Neural cell (in vitro differentiated cells): Measurements from ENCODE around the gene PKHD1. TPM values are rescaled to one million over a fixed set of nuclear protein-coding genes. Genes with fewer than 3 reads are reported as not detected.

ENCODE experiments used
- H2AFZ ChIP-seq: fragments of 200-600, 300-800 bp; sonication (generic), shearing (Covaris generic); 2 replicates; pipeline ENCODE4 v1.6.0; 2014; ENCODE audit warnings: low read depth, mild to moderate bottlenecking, antibody characterized with exemption, low read length, moderate library complexity
- H3F3A ChIP-seq: fragments of 200-600 bp; shearing (Covaris generic); 2 replicates; pipeline ENCODE4 v1.6.1; 2016; ENCODE audit warnings: mild to moderate bottlenecking, moderate library complexity, mixed read lengths, antibody characterized with exemption, low read length; ENCODE audit not compliant: insufficient read depth, poor library complexity, severe bottlenecking
- H3K27ac ChIP-seq: fragments of 200-600, 300-800 bp; sonication (generic), shearing (Covaris generic); 2 replicates; pipeline ENCODE4 v1.5.1; 2014; ENCODE audit warnings: mild to moderate bottlenecking, low read length, moderate library complexity
- H3K27me3 ChIP-seq: fragments of 300-800, 200-600 bp; sonication (generic), shearing (Covaris generic); 2 replicates; pipeline ENCODE4 v1.6.0; 2014; ENCODE audit warnings: mild to moderate bottlenecking, low read depth, low read length, moderate library complexity; ENCODE audit not compliant: insufficient read depth
- H3K36me3 ChIP-seq: fragments of 300-800, 200-600 bp; sonication (generic), shearing (Covaris generic); 2 replicates; pipeline ENCODE4 v1.5.1; 2014; ENCODE audit warnings: mild to moderate bottlenecking, antibody characterized with exemption, low read length, moderate library complexity; ENCODE audit not compliant: insufficient read depth
- H3K4me2 ChIP-seq: fragments of 300-800, 200-600 bp; sonication (generic), shearing (Covaris generic); 2 replicates; pipeline ENCODE4 v1.6.0; 2014; ENCODE audit warnings: mild to moderate bottlenecking, low read length
- H3K4me3 ChIP-seq: fragments of 300-800, 200-600 bp; sonication (generic), shearing (Covaris generic); 2 replicates; pipeline ENCODE4 v1.5.1; 2014; ENCODE audit warnings: mild to moderate bottlenecking, low read length, moderate library complexity
- H3K79me2 ChIP-seq: fragments of 200-600 bp; shearing (Covaris generic); replicated peaks from 2 replicates; pipeline ENCODE4 v1.6.0; 2014; ENCODE audit warnings: mild to moderate bottlenecking, low read length, moderate library complexity; ENCODE audit not compliant: insufficient read depth
- H3K9ac ChIP-seq: fragments of 300-800, 200-600 bp; sonication (generic), shearing (Covaris generic); 2 replicates; pipeline ENCODE4 v1.6.1; 2016; ENCODE audit warnings: mild to moderate bottlenecking, low read length, mixed read lengths
- H3K9me2 ChIP-seq: fragments of 200-600 bp; shearing (Covaris generic); 2 replicates; pipeline ENCODE4 v1.6.1; 2016; ENCODE audit warnings: mild to moderate bottlenecking, low read length, mixed read lengths; ENCODE audit not compliant: insufficient read depth
- H3K9me3 ChIP-seq: fragments of 200-600, 300-800 bp; sonication (generic), shearing (Covaris generic); 2 replicates; pipeline ENCODE4 v1.6.1; 2016; ENCODE audit warnings: mild to moderate bottlenecking, mixed run types, low read length, moderate library complexity, mixed read lengths
- H4K20me1 ChIP-seq: fragments of 200-600 bp; shearing (Covaris generic); 2 replicates; pipeline ENCODE4 v1.6.1; 2016; ENCODE audit warnings: mild to moderate bottlenecking, mixed run types; ENCODE audit not compliant: insufficient read depth
- CTCF ChIP-seq: fragments of 450-650 bp; IDR thresholded peaks from 2 replicates; pipeline ENCODE4 v1.5.1; 2014; ENCODE audit warnings: antibody characterized with exemption, mild to moderate bottlenecking, moderate library complexity; ENCODE audit not compliant: poor library complexity, severe bottlenecking
- EP300 ChIP-seq: fragments of 450-650 bp; conservative IDR thresholded peaks from 2 replicates; pipeline ENCODE4 v1.6.1; 2014; ENCODE audit warnings: antibody characterized with exemption, mild to moderate bottlenecking, moderate library complexity; ENCODE audit not compliant: poor library complexity, severe bottlenecking
- EZH2 ChIP-seq: fragments of 200-600, 300-800 bp; shearing (Covaris generic), sonication (generic); IDR thresholded peaks from 2 replicates; pipeline ENCODE4 v1.6.1; 2014; ENCODE audit warnings: antibody characterized with exemption, low read length, borderline replicate concordance, mild to moderate bottlenecking; ENCODE audit not compliant: insufficient read depth, poor library complexity, severe bottlenecking
- MXI1 ChIP-seq: fragments of 450-650 bp; conservative IDR thresholded peaks from 2 replicates; pipeline ENCODE4 v1.6.1; 2014; ENCODE audit warnings: antibody characterized with exemption, mild to moderate bottlenecking; ENCODE audit not compliant: poor library complexity, severe bottlenecking
- POLR2AphosphoS5 ChIP-seq: IDR thresholded peaks from 2 replicates; pipeline ENCODE4 v1.6.1; 2012
- RAD21 ChIP-seq: fragments of 450-650 bp; conservative IDR thresholded peaks from 2 replicates; pipeline ENCODE4 v1.6.1; 2014; ENCODE audit warnings: antibody characterized with exemption, mild to moderate bottlenecking, moderate library complexity
- REST ChIP-seq: IDR thresholded peaks from 2 replicates; pipeline ENCODE4 v1.6.1; 2012; ENCODE audit warnings: borderline replicate concordance
- SMC3 ChIP-seq: fragments of 450-650 bp; conservative IDR thresholded peaks from 2 replicates; pipeline ENCODE4 v1.6.1; 2014; ENCODE audit warnings: antibody characterized with exemption, mild to moderate bottlenecking, moderate library complexity; ENCODE audit not compliant: poor library complexity
- TAF1 ChIP-seq: IDR thresholded peaks from 2 replicates; pipeline ENCODE4 v1.6.1; 2012; ENCODE audit warnings: low read depth
- polyA plus RNA-seq: library from polyadenylated mRNA; depleted of rRNA; stranded (reverse); fragments of >200 nt; gene quantifications from 2 replicates; pipeline ENCODE4 v1.2.3, GENCODE V29; 2014

Gene PKHD1
- polyA plus RNA-seq, 1 donor from 2014 or later = not detected

DNA sequence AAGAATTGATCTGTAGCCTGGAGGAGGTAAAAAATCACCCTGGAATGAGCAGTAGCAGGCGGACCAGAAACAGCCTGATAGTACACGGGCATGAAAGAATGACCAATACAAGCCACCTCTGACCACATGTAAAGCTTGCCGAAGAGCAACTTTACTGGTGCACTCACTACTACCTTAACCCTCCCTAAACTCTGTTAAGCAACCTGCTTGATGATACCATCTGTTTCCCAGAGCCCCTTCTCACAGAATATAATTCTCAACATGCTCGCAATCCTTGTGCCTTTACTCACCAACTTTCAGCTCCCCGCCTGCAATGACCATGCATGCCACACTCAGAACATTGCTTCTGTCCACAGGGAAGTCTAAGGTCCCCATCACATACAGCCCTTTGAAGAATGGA lies 296.5 kb downstream of the PKHD1 start:
- no peaks in the 10 kb centered on the region for H3K27me3 ChIP-seq
- H2AFZ ChIP-seq = no peak overlapping the region
- H3K9me2 ChIP-seq = no peaks in the 10 kb centered on the region
- no peak for TF ChIP-seq REST
- TF ChIP-seq SMC3 = no peak
- TF ChIP-seq EP300 = no peak
- no peak for TF ChIP-seq MXI1
- TF ChIP-seq POLR2AphosphoS5 = no peak
- TF ChIP-seq EZH2 = no peak
- no peak for TF ChIP-seq TAF1
- TF ChIP-seq RAD21 = no peak
- no peak for TF ChIP-seq CTCF
- no peak overlapping the region for H3K27ac ChIP-seq
- H3K4me2 ChIP-seq = no peak overlapping the region
- no peak overlapping the region for H3K9ac ChIP-seq
- H3K9me3 ChIP-seq = no peaks in the 10 kb centered on the region
- H3K4me3 ChIP-seq = no peak overlapping the region
- H3K36me3 ChIP-seq = no peaks in the 10 kb centered on the region
- H3F3A ChIP-seq = no peaks in the 10 kb centered on the region
- H3K79me2 ChIP-seq = no peaks in the 10 kb centered on the region
- H4K20me1 ChIP-seq = no peaks in the 10 kb centered on the region

DNA sequence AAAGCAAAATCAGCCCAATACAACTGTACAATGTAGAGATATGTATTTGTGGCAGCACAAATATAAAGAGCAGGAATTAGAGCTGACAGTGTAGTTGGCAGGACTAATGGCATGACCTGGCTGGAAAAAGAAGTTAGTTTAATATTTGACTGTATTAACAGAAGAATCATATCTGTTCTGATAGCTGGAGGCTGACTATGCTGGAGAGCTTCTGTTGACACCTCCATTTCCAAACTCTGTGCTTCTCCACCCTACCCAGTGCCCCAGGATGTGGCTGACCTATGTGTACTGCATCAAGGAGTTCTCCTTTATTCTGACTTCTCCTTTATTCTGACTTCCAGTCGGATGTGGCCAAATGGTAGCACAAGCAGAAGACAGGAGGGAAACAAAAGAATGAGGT lies 299.3 kb downstream of the PKHD1 start:
- Histone ChIP-seq H3K27me3 (no peaks in the 10 kb centered on the region), H3F3A (no peaks in the 10 kb centered on the region), H3K9me3 (no peaks in the 10 kb centered on the region), H3K4me3 (no peak overlapping the region), H3K79me2 (no peaks in the 10 kb centered on the region), H3K4me2 (no peak overlapping the region), H3K27ac (no peak overlapping the region), H3K36me3 (no peaks in the 10 kb centered on the region), H3K9ac (no peak overlapping the region), H3K9me2 (no peaks in the 10 kb centered on the region), H4K20me1 (no peaks in the 10 kb centered on the region), H2AFZ (no peak overlapping the region)
- TF ChIP-seq EZH2 (no peak), REST (no peak), POLR2AphosphoS5 (no peak), TAF1 (no peak), MXI1 (no peak), CTCF (no peak), EP300 (no peak), RAD21 (no peak), SMC3 (no peak)
